Smooth muscle cell of the umbilical artery (primary cell): ENCODE measurements around the gene ARL8A. TPM values are rescaled to one million over a fixed set of nuclear protein-coding genes. Genes with fewer than 3 reads are reported as not detected.

Source experiments
- total RNA-seq: library from RNA; depleted of rRNA; stranded (reverse); fragments of >200 nt; gene quantifications from 2 replicates; pipeline ENCODE4 v1.2.3, GENCODE V29; 2014

Gene ARL8A
- total RNA-seq, result 28.5 and 30.3 TPM in 2 replicates

DNA sequence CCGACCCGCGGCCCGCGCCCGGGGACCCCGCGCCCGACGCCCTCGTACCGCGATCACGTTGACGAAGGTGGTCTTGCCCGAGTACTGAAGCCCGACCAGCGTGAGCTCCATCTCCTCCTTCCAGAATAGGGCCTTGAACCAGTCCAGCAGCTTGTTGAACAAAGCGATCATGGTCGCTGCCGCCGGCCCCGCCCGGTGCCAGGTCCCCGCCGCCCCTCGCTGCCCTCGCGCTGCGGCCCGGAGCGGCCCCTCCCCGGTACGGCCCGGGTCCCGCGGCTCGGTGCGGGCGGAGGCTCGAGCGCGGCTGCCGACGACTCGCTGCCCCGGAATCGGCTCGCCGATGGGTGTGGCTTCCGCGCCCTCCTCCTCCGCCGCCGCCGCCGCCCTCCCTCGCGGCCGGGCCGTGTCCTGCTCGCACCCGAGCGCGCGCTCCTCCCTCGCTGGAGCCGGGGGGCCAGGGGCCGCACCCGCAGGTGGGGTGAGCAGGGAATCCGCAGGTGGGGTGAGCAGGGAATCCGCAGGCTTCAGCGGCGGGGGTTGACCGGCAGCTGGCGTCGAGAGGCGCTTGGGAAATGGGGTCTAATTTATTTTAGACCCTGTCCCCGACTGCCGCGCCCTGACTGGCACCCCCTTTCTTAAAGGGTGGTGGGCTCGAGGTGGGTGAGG is at the start of gene ARL8A:
Gene ARL8A, minus strand, starts transcription at position 336 of the 666 bp plus-strand sequence. Its CDS starts 165 bp downstream, at position 171.

DNA sequence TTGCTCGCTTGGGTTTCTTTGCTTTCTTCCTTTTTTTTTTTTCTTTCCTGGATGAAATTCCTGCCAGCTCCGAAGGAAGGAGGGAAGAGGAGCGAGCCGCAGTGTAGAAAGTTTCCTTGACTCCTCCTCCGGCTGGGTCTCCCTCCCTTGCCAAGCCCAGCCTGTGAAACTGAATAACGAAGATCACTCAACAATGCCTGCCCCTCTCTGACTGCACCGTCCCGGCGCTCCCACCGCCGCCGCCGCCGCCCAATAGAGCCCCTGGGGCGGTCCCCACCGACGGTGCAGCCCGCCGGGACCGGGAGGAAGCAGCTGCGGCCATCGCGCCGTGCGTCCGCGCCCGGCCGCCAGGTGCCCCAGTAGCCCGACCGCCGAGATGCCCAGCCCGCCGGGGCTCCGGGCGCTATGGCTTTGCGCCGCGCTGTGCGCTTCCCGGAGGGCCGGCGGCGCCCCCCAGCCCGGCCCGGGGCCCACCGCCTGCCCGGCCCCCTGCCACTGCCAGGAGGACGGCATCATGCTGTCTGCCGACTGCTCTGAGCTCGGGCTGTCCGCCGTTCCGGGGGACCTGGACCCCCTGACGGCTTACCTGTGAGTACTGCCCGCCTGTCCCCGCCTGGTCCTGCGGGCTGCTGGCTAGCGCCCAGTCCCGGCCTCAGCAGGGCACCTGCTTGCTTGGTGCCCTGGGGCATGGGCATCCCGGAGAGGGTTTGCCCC is 49.2 kb upstream of the ARL8A start, which contains the start of gene LGR6:
Gene LGR6, plus strand, starts transcription at position 186 of the 714 bp plus-strand sequence. Its CDS starts 191 bp downstream, at position 377.

DNA sequence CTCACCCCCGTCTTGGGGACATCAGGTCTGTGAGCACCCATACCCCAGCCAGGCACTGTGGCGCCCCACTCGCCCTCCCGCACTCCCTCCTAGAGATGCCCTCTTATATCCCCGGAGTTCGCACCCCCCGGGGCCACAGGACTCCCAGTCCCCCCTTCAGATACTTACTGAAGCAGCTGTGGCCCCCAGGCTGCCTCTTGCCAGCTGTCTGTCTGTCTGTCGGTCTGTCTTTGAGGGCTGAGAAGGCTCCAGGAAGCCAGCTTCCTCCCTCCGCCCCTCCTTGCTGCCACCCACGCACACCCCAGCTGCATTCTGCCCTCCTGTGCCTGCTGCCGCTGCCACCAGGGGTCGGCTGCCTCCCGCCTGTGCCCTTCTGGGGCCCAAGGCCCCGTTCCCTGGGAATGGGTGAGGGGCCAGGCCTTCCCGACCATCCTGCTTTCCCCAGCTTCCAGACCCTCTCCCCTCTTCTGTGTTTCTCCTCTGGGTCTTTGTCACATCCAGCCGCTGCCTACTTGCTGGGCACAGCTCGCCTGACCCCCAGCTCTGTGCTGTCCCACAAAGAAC is 15.9 kb upstream of the ARL8A start, which contains the start of gene PTPN7:
Gene PTPN7, minus strand, starts transcription at position 226 of the 564 bp plus-strand sequence. CDS start 1,200 bp downstream, outside the sequence.

DNA sequence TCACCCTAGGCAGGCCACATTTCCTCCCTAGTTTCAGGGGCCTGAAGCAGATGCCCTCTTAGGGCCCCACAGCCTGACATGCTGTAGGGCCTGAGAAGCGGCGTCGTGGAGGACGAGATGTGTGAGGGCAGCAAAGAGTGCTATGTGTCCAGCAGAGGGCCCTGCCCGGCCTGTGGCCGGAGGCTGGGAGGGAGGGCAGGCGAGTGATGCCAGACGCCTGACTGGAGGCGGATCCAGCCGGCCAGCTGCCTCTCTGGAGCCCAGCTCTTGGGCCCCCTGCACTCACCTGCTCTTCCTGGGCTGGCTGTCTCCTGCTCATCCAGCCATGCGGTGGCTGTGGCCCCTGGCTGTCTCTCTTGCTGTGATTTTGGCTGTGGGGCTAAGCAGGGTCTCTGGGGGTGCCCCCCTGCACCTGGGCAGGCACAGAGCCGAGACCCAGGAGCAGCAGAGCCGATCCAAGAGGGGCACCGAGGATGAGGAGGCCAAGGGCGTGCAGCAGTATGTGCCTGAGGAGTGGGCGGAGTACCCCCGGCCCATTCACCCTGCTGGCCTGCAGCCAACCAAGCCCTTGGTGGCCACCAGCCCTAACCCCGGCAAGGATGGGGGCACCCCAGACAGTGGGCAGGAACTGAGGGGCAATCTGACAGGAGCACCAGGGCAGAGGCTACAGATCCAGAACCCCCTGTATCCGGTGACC is 21.8 kb downstream of the ARL8A start, which contains the start of gene GPR37L1:
Gene GPR37L1, plus strand, starts transcription at position 279 of the 697 bp plus-strand sequence. Its CDS starts 47 bp downstream, at position 326.

Other genes with a start within 250 kb of the ARL8A start
- 10.1 and 27.0 TPM in 2 replicates for gene LMOD1, start 198.2 kb downstream of the ARL8A start, total RNA-seq
- gene TIMM17A, start 189.2 kb downstream of the ARL8A start, total RNA-seq, result 82.5 and 85.8 TPM in 2 replicates
- gene RNPEP, start 162.1 kb downstream of the ARL8A start, total RNA-seq, result 81.7 and 89.0 TPM in 2 replicates
- gene ELF3, start 134.2 kb downstream of the ARL8A start, total RNA-seq, result 2.3 and 8.0 TPM in 2 replicates
- gene GPR37L1, start 21.8 kb downstream of the ARL8A start, total RNA-seq, result 0.05 and 0.30 TPM in 2 replicates
- gene PTPN7, start 15.9 kb upstream of the ARL8A start, total RNA-seq, result not detected in 2 replicates
- gene LGR6, start 49.1 kb upstream of the ARL8A start, total RNA-seq, result not detected in 2 replicates
- 14.8 and 21.7 TPM in 2 replicates for gene UBE2T, start 197.2 kb upstream of the ARL8A start, total RNA-seq
- 19.1 and 26.4 TPM in 2 replicates for gene PPP1R12B, start 204.0 kb upstream of the ARL8A start, total RNA-seq